ENCODE data around the gene CRP.

DNA sequence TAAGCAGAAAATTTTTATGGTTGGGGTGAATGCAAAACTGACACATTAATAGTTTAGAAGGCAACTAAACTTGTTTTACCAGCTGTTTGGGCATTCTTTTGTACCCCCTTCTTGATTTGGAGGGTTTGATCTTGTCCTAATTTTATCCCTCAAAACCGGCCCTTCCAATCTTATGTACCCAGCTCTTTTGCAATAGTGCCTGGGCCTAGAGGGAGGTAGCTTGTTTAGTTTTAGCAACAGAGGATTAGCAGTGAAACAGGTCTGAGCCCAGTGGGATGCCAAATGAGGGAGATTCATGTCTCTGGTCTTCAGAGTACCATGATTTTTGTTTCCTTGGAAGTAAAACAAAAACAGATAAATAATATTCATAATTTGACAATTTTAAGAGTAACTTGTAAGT is 45.1 kb downstream of the CRP start:
- TF ChIP-seq, protein P1, sequence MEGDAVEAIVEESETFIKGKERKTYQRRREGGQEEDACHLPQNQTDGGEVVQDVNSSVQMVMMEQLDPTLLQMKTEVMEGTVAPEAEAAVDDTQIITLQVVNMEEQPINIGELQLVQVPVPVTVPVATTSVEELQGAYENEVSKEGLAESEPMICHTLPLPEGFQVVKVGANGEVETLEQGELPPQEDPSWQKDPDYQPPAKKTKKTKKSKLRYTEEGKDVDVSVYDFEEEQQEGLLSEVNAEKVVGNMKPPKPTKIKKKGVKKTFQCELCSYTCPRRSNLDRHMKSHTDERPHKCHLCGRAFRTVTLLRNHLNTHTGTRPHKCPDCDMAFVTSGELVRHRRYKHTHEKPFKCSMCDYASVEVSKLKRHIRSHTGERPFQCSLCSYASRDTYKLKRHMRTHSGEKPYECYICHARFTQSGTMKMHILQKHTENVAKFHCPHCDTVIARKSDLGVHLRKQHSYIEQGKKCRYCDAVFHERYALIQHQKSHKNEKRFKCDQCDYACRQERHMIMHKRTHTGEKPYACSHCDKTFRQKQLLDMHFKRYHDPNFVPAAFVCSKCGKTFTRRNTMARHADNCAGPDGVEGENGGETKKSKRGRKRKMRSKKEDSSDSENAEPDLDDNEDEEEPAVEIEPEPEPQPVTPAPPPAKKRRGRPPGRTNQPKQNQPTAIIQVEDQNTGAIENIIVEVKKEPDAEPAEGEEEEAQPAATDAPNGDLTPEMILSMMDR (IDR thresholded peaks at IDR 0.05): no peak
- TF ChIP-seq POLR2AphosphoS5 (IDR thresholded peaks at IDR 0.05; ENCODE audit: low read depth, low read length): no peak
- TF ChIP-seq TCF7L2 (IDR thresholded peaks at IDR 0.05; ENCODE audit: low read depth, low read length): no peak
- TF ChIP-seq SIN3A (IDR thresholded peaks at IDR 0.05; ENCODE audit: borderline replicate concordance, insufficient read depth, low read depth, low read length): no peak

Data from Panc1 (cell line).